Measurements from ENCODE around the gene SETD9.
A peak's percentile ranks its signal among the peaks of the same experiment; 100 is the strongest.

Gene SETD9

DNA sequence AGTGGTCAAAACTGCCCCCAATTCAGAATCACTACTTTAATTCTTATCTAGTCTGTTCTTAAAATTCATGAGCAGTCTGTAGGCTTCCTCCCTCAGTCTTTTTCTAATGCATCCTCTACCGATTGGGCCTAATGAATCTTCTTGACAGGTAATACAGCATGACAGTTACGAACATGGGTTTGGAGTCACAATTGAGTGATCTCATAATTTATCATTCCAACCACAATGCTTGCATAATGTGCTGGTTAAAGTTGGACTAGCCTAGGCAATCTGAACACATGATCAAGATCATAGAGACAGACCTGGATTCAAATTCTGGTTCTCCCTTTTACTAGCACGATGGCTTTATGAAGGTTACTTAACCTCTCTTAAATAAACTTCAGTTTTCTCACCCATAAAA lies 33.1 kb upstream of the SETD9 start:
- H3K27ac ChIP-seq, result no peak overlapping the region
- H3K27me3 ChIP-seq (replicated peaks), result no peaks in the 10 kb centered on the region
- DNase-seq, result no peak
- H3K4me3 ChIP-seq (ENCODE audit: low read depth, low read length), result no peak overlapping the region
- TF ChIP-seq, protein P1, sequence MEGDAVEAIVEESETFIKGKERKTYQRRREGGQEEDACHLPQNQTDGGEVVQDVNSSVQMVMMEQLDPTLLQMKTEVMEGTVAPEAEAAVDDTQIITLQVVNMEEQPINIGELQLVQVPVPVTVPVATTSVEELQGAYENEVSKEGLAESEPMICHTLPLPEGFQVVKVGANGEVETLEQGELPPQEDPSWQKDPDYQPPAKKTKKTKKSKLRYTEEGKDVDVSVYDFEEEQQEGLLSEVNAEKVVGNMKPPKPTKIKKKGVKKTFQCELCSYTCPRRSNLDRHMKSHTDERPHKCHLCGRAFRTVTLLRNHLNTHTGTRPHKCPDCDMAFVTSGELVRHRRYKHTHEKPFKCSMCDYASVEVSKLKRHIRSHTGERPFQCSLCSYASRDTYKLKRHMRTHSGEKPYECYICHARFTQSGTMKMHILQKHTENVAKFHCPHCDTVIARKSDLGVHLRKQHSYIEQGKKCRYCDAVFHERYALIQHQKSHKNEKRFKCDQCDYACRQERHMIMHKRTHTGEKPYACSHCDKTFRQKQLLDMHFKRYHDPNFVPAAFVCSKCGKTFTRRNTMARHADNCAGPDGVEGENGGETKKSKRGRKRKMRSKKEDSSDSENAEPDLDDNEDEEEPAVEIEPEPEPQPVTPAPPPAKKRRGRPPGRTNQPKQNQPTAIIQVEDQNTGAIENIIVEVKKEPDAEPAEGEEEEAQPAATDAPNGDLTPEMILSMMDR (IDR thresholded peaks at IDR 0.05; ENCODE audit: low read depth, low read length, missing control alignments), result no peak
- in situ Hi-C loops (cut with HindIII; ENCODE audit: low pct_ligation_motif_present, low sequenced_read_pairs), result no loop called here
- H3K36me3 ChIP-seq (replicated peaks), result peaks cover 9% of the 10 kb centered on the region

DNA sequence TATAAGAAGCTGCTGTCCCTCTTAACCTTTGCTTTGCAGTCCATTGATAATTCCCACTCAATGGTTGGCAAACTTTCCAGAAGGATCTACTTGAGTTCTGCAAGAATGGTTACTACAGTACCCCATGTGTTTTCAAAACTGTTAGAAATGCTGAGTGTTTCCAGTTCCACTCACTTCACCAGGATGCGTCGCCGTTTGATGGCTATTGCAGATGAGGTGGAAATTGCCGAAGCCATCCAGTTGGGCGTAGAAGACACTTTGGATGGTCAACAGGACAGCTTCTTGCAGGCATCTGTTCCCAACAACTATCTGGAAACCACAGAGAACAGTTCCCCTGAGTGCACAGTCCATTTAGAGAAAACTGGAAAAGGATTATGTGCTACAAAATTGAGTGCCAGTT lies 27.8 kb upstream of the SETD9 start:
- TF ChIP-seq, protein P1 (IDR thresholded peaks at IDR 0.05; ENCODE audit: low read depth, low read length, missing control alignments), result no peak
- Histone ChIP-seq H3K27me3 (replicated peaks) (no peaks in the 10 kb centered on the region), H3K4me3 (ENCODE audit: low read depth, low read length) (no peak overlapping the region), H3K36me3 (replicated peaks) (peaks cover 29% of the 10 kb centered on the region), H3K27ac (no peak overlapping the region)
- DNase-seq, result no peak
- in situ Hi-C loops (cut with HindIII; ENCODE audit: low pct_ligation_motif_present, low sequenced_read_pairs), result no loop called here

DNA sequence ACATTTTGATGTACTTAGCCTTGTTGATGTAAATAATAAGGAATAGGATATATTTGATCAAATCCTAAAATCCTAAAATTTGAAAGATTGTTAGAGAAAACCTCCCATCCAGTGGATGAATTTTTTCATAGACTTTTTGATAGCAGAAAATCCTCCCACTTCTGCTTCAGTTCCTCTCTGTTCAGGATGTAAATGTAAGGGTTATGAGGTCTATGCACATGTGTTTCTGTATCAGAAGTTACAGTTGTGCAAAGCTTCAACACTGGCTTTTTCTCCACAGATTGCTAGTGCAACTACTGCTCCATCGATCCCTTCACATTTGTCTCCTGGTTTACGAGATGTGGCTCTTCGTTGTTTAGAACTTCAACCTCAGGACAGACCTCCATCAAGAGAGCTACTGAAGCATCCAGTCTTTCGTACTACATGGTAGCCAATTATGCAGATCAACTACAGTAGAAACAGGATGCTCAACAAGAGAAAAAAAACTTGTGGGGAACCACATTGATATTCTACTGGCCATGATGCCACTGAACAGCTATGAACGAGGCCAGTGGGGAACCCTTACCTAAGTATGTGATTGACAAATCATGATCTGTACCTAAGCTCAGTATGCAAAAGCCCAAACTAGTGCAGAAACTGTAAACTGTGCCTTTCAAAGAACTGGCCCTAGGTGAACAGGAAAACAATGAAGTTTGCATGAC lies 16.0 kb upstream of the SETD9 start:
- no peaks in the 10 kb centered on the region for H3K27me3 ChIP-seq (replicated peaks)
- in situ Hi-C loops (cut with HindIII; ENCODE audit: low pct_ligation_motif_present, low sequenced_read_pairs), result no loop called here
- no peak overlapping the region for H3K4me3 ChIP-seq (ENCODE audit: low read depth, low read length)
- no peak for DNase-seq
- peaks cover 15% of the 10 kb centered on the region for H3K36me3 ChIP-seq (replicated peaks)
- TF ChIP-seq, protein P1 (IDR thresholded peaks at IDR 0.05; ENCODE audit: low read depth, low read length, missing control alignments), result no peak
- no peak overlapping the region for H3K27ac ChIP-seq

DNA sequence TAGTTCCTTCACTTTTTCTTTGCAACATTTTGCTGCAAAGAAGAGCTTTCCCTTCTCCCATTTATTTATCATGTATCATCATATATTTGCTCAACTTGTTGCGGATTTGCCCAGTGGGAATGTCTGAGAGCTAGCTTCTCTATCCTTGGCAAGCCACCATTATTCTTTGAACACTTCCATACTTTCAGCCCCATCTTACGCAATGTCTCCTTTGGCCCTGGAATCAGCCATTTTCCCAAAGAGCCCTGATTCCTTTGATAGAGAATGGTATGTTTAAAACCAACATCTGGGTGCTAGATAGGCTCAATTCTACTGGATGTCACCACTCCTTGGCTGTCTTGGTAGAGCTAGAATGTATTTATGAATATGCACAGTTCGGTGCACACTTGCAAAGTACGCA lies 12.6 kb upstream of the SETD9 start:
- in situ Hi-C loops (cut with HindIII; ENCODE audit: low pct_ligation_motif_present, low sequenced_read_pairs), result no loop called here
- Histone ChIP-seq H3K27ac (no peak overlapping the region), H3K4me3 (ENCODE audit: low read depth, low read length) (no peak overlapping the region), H3K27me3 (replicated peaks) (no peaks in the 10 kb centered on the region), H3K36me3 (replicated peaks) (peaks cover 7% of the 10 kb centered on the region)
- no peak for DNase-seq
- TF ChIP-seq, protein P1 (IDR thresholded peaks at IDR 0.05; ENCODE audit: low read depth, low read length, missing control alignments), result no peak

DNA sequence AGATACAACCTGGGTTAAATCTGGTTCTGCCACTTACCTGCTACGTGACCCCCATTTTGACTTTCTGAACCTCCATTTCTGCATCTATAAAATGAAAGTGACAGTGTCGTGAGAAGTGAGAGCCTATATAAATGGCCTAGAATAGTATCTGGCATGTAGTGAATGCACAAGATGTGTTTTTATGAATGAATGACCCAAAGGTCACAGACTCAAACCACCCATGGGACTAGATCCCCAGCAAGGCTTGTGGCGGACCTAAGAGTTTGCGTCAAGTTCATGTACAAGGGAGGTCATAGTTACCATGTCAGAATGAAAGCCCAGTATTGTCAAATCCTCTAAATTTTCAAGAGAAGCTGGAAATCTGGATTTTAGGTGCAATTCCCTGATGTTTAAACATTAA lies 11.2 kb upstream of the SETD9 start:
- no peak for DNase-seq
- H3K4me3 ChIP-seq (ENCODE audit: low read depth, low read length), result no peak overlapping the region
- TF ChIP-seq, protein P1 (IDR thresholded peaks at IDR 0.05; ENCODE audit: low read depth, low read length, missing control alignments), result no peak
- in situ Hi-C loops (cut with HindIII; ENCODE audit: low pct_ligation_motif_present, low sequenced_read_pairs), result no loop called here
- no peaks in the 10 kb centered on the region for H3K27me3 ChIP-seq (replicated peaks)
- H3K27ac ChIP-seq, result no peak overlapping the region
- H3K36me3 ChIP-seq (replicated peaks), result peaks cover 7% of the 10 kb centered on the region

DNA sequence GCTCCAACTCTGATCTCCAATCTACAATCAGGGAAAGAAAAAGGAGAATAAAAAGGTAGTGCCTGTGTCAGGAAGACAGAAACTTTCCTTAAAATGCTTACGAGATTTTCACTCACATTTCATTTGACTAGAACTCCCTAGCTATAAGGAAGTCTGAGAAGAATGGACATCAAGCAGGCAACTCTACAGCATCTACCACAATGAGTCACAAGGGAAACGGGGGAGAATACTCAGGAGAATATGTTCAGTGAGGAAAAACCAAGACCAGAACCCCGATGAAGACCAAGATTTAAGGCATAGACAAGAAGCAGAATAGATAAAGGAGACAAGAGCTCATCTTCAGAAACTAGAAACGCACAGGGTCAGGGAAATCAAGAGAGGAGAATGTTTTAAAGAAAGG lies 9.0 kb upstream of the SETD9 start:
- peak; percentile 38 for DNase-seq
- Histone ChIP-seq H3K4me3 (ENCODE audit: low read depth, low read length) (no peak overlapping the region), H3K36me3 (replicated peaks) (no peaks in the 10 kb centered on the region), H3K27me3 (replicated peaks) (no peaks in the 10 kb centered on the region), H3K27ac (no peak overlapping the region)
- in situ Hi-C loops (cut with HindIII; ENCODE audit: low pct_ligation_motif_present, low sequenced_read_pairs), result loop anchor here (25.0 kb wide), 1 partner anchor 362 kb away; no protein-coding TSS in a partner anchor
- TF ChIP-seq, protein P1 (IDR thresholded peaks at IDR 0.05; ENCODE audit: low read depth, low read length, missing control alignments), result no peak

Measured in brain microvascular endothelial cell (primary cell).